Right atrium auricular region (tissue), 2 donors: Measurements from ENCODE around the gene GPR107. TPM values are rescaled to one million over a fixed set of nuclear protein-coding genes. Genes with fewer than 3 reads are reported as not detected.

Experiments used
- DNase-seq: peaks from one replicate; pipeline ENCODE4 v3.0.0-alpha.2; 2019; ENCODE audit warnings: low spot score
- H3K27ac ChIP-seq, 2 donors: fragments of 200-600 bp; sonication (generic); 1 replicate in 1 of 2; 2 replicates in 1 of 2; pipeline ENCODE4 v1.5.1; 2016 to 2019
- H3K27me3 ChIP-seq, 2 donors: fragments of 200-600 bp; sonication (generic); one replicate each; pipeline versions ENCODE4 v1.5.1 to v1.6.0; 2017 to 2019
- H3K36me3 ChIP-seq: fragments of 200-600 bp; sonication (generic); one replicate; pipeline ENCODE4 v1.5.1; 2016
- H3K4me1 ChIP-seq, 2 donors: fragments of 200-600 bp; sonication (generic); one replicate each; pipeline versions ENCODE4 v1.5.1 to v1.6.0; 2017 to 2019
- H3K4me3 ChIP-seq, 2 donors: fragments of 200-600 bp; sonication (generic); 1 replicate in 1 of 2; 2 replicates in 1 of 2; pipeline ENCODE4 v1.5.1; 2017 to 2019; ENCODE audit warnings: mild to moderate bottlenecking in 1 of 2, moderate library complexity in 1 of 2
- H3K9me3 ChIP-seq, 2 donors: fragments of 200-600 bp; sonication (generic); one replicate each; pipeline ENCODE4 v1.5.1; 2019
- CTCF ChIP-seq, 2 donors: fragments of 200-600 bp; sonication (generic); IDR thresholded peaks; one replicate each; pipeline ENCODE4 v1.5.1; 2019; ENCODE audit warnings: antibody characterized with exemption in 2 of 2
- total RNA-seq, 2 donors: library from RNA; depleted of rRNA; stranded (reverse); fragments of >200 nt; gene quantifications; one replicate each; pipeline ENCODE4 v1.1.0, GENCODE V29; 2016

GPR107 gene
- total RNA-seq, 2 donors from 2014 or later = 16.2 to 16.9 TPM

GRCh38 chr9:130176760-130177159 is 123.1 kb downstream of the GPR107 start:
- no peaks in the 10 kb centered on the region for H3K9me3 ChIP-seq
- H3K4me1 ChIP-seq = peaks cover 0 to 20% of the 10 kb centered on the region in 2 donors
- no peak for DNase-seq
- no peaks in the 10 kb centered on the region for H3K27me3 ChIP-seq
- no peak overlapping the region for H3K4me3 ChIP-seq
- no peak overlapping the region for H3K27ac ChIP-seq
- no peak for TF ChIP-seq CTCF (IDR thresholded peaks at IDR 0.05)
- no peaks in the 10 kb centered on the region for H3K36me3 ChIP-seq

DNA sequence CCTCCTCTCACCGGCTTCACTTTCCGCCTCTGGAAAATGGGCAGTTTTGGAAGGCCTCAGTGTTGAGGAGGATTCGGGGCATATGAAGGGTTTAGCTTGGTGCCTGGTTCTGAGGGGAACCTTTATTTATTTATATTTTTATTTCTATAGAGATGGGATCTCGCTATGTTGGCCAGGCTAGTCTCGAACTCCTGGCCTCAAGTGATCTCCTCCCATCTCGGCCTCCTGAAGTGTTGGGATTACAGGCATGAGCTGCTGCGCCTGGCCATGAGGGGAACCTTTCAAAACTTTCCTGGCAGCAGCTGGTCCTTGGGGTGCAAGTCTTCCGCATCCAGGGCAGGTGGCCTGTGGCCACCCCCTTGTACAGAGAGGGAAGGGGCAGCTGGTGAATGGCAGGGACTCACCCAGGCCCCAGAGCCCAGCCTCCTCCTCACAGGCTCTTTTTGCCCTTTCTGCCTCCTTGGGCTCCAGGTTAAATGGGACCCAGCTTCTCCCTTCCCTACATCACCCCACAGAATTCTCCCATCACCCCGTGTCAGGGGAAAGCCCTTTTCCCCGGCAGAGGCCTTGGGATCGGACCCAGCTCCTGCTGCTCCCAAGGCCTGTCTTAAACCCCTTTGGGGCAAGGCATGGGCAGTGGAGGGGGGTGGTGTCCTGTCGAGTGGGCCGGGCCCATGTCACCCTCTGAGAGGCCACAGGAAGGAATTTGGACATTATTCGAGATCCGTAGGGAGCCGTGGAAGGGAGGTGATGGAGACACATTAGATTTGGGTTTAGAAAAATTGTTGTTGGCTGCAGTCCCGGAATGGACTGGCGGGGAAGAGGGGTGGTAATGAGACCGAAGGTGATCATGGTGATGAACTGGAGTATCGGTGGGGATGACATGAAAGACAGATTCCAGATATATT is 124.4 kb downstream of the GPR107 start:
- no peak for DNase-seq
- no peaks in the 10 kb centered on the region for H3K36me3 ChIP-seq
- peaks cover 0 to 17% of the 10 kb centered on the region in 2 donors for H3K4me1 ChIP-seq
- no peak for TF ChIP-seq CTCF (IDR thresholded peaks at IDR 0.05)
- peak overlapping the region in 1 of 2 donors; percentile 11 for H3K27ac ChIP-seq
- H3K9me3 ChIP-seq = no peaks in the 10 kb centered on the region
- H3K4me3 ChIP-seq = no peak overlapping the region
- no peaks in the 10 kb centered on the region for H3K27me3 ChIP-seq

GRCh38 chr9:130179331-130179907 is 125.7 kb downstream of the GPR107 start:
- no peak for TF ChIP-seq CTCF (IDR thresholded peaks at IDR 0.05)
- no peaks in the 10 kb centered on the region for H3K9me3 ChIP-seq
- no peaks in the 10 kb centered on the region for H3K36me3 ChIP-seq
- H3K27me3 ChIP-seq = no peaks in the 10 kb centered on the region
- H3K27ac ChIP-seq = no peak overlapping the region
- no peak for DNase-seq
- H3K4me1 ChIP-seq = peaks cover 0 to 14% of the 10 kb centered on the region in 2 donors
- H3K4me3 ChIP-seq = no peak overlapping the region

- no peak for DNase-seq
- Histone ChIP-seq H3K4me3 (no peak overlapping the region), H3K9me3 (no peaks in the 10 kb centered on the region), H3K36me3 (no peaks in the 10 kb centered on the region), H3K27ac (no peak overlapping the region), H3K27me3 (no peaks in the 10 kb centered on the region), H3K4me1 (peaks cover 0 to 20% of the 10 kb centered on the region in 2 donors)
- no peak for TF ChIP-seq CTCF (IDR thresholded peaks at IDR 0.05)
Observed at GRCh38 chr9:130180516-130180915, 126.8 kb downstream of the GPR107 start.

- Histone ChIP-seq H3K4me3 (no peak overlapping the region), H3K27me3 (no peaks in the 10 kb centered on the region), H3K27ac (no peak overlapping the region), H3K36me3 (no peaks in the 10 kb centered on the region), H3K4me1 (peaks cover 0 to 33% of the 10 kb centered on the region in 2 donors), H3K9me3 (no peaks in the 10 kb centered on the region)
- DNase-seq = no peak
- no peak for TF ChIP-seq CTCF (IDR thresholded peaks at IDR 0.05)
Observed at GRCh38 chr9:130181678-130182380, 128.1 kb downstream of the GPR107 start.
